Endothelial cell of umbilical vein (primary cell): ENCODE measurements around the gene MEF2A. TPM values are rescaled to one million over a fixed set of nuclear protein-coding genes. Genes with fewer than 3 reads are reported as not detected.

ENCODE experiments used
- BruUV-seq: library from RNA; stranded (reverse); fragments of 400-500 nt; replicated peaks from 2 replicates; lab custom pipeline; 2021; lab: Mats Ljungman, UMichigan
- CTCF ChIA-PET: fragments of 300-600, 350-600 bp; sonication (Branson Sonifier 250); formaldehyde crosslinking; loops from one replicate; lab custom pipeline; 2021; ENCODE audit warnings: antibody characterized with exemption, inconsistent platforms; lab: Charles Lee
- POLR2A ChIA-PET: fragments of 300-600, 350-600 bp; sonication (Branson Sonifier 250); formaldehyde crosslinking; loops from one replicate; lab custom pipeline; 2021; ENCODE audit warnings: antibody characterized with exemption, inconsistent platforms; lab: Charles Lee
- DNase-seq: peaks from one replicate; pipeline ENCODE4 v3.0.0-alpha.2; 2011; ENCODE audit warnings: low read depth, low spot score
- FAIRE-seq: peaks from 2 replicates; lab custom pipeline; 2011; peaks lifted over from hg19 to GRCh38; lab: Jason Lieb, UNC
- H2AFZ ChIP-seq: 2 replicates; pipeline ENCODE4 v1.6.0; 2012; ENCODE audit warnings: low read depth, low read length, control low read depth, inconsistent platforms
- H3K27ac ChIP-seq: 2 replicates; pipeline ENCODE4 v1.5.1; 2011; ENCODE audit warnings: low read depth, mild to moderate bottlenecking, control low read depth, low read length, moderate library complexity; ENCODE audit not compliant: insufficient read depth
- H3K27me3 ChIP-seq, 2 experiments: 2 replicates each; pipeline versions ENCODE4 v1.6.0 to v1.6.1; 2011; ENCODE audit warnings: low read length in 2 of 2, mixed read lengths in 1 of 2; ENCODE audit not compliant: control insufficient read depth in 2 of 2, insufficient read depth in 2 of 2
- H3K36me3 ChIP-seq, 2 experiments: 2 replicates in 1 of 2; 3 replicates in 1 of 2; pipeline ENCODE4 v1.5.1; 2011; ENCODE audit warnings: low read length in 2 of 2, mild to moderate bottlenecking in 1 of 2, moderate library complexity in 1 of 2; ENCODE audit not compliant: control insufficient read depth in 2 of 2, insufficient read depth in 2 of 2; ENCODE audit errors: extremely low read depth in 1 of 2
- H3K4me1 ChIP-seq: 3 replicates; pipeline ENCODE4 v1.5.1; 2011; ENCODE audit warnings: mild to moderate bottlenecking, low read length; ENCODE audit not compliant: control insufficient read depth, insufficient read depth; ENCODE audit errors: extremely low read depth
- H3K4me2 ChIP-seq: 2 replicates; pipeline ENCODE4 v1.6.1; 2011; ENCODE audit warnings: low read length, control low read depth, mixed read lengths; ENCODE audit not compliant: insufficient read depth
- H3K4me3 ChIP-seq, 3 experiments: fragments of 200-600 bp in 1 of 3; sonication (generic), shearing (Covaris generic) in 1 of 3; replicated peaks in 1 of 3; 2 replicates each; pipeline ENCODE4 v1.5.1; 2011 to 2016; ENCODE audit warnings: control low read depth in 3 of 3, low read length in 3 of 3, mild to moderate bottlenecking in 2 of 3, inconsistent platforms in 1 of 3, low read depth in 1 of 3, moderate library complexity in 1 of 3; ENCODE audit not compliant: insufficient read depth in 1 of 3
- H3K79me2 ChIP-seq: 2 replicates; pipeline ENCODE4 v1.6.0; 2012; ENCODE audit warnings: low read length, inconsistent platforms; ENCODE audit not compliant: control insufficient read depth, insufficient read depth
- H3K9ac ChIP-seq: replicated peaks from 2 replicates; pipeline ENCODE3; 2011; ENCODE audit warnings: low read length, control low read depth; ENCODE audit not compliant: insufficient read depth; ENCODE audit errors: extremely low read depth
- H3K9me1 ChIP-seq: replicated peaks from 3 replicates; pipeline ENCODE4 v1.6.0; 2011; ENCODE audit warnings: mild to moderate bottlenecking, low read length; ENCODE audit not compliant: control insufficient read depth, insufficient read depth; ENCODE audit errors: extremely low read depth
- H3K9me3 ChIP-seq: replicated peaks from 2 replicates; pipeline ENCODE4 v1.5.1; 2012; ENCODE audit warnings: low read length, inconsistent platforms; ENCODE audit not compliant: control insufficient read depth, insufficient read depth
- H4K20me1 ChIP-seq: replicated peaks from 2 replicates; pipeline ENCODE3; 2011; ENCODE audit warnings: mild to moderate bottlenecking, low read length; ENCODE audit not compliant: control insufficient read depth, insufficient read depth; ENCODE audit errors: extremely low read depth
- CTCF ChIP-seq, 2 donors: IDR thresholded peaks; 1 replicate in 1 of 2; 2 replicates in 1 of 2; pipeline ENCODE4 v1.5.1; 2011; ENCODE audit warnings: low read length in 2 of 2, mild to moderate bottlenecking in 2 of 2, moderate library complexity in 2 of 2, control low read depth in 1 of 2, inconsistent platforms in 1 of 2, low read depth in 1 of 2; ENCODE audit not compliant: insufficient read depth in 1 of 2; ENCODE audit errors: extremely low read depth in 1 of 2
- EZH2 ChIP-seq: IDR thresholded peaks from 2 replicates; pipeline ENCODE4 v1.6.1; 2012; ENCODE audit warnings: borderline replicate concordance, low read depth, mild to moderate bottlenecking, moderate library complexity, low read length, inconsistent platforms; ENCODE audit not compliant: severe bottlenecking
- FOS ChIP-seq: IDR thresholded peaks from 2 replicates; pipeline ENCODE4 v1.6.1; 2011; ENCODE audit warnings: mild to moderate bottlenecking, low read length, moderate library complexity, borderline replicate concordance; ENCODE audit not compliant: insufficient read depth
- GATA2 ChIP-seq: IDR thresholded peaks from 2 replicates; pipeline ENCODE4 v1.7.0; 2011; ENCODE audit warnings: low read depth, mild to moderate bottlenecking, moderate library complexity, mixed read lengths, low read length; ENCODE audit not compliant: insufficient read length, insufficient read depth
- JUN ChIP-seq: IDR thresholded peaks from 2 replicates; pipeline ENCODE4 v1.6.1; 2011; ENCODE audit warnings: borderline replicate concordance, low read depth; ENCODE audit not compliant: insufficient read length, insufficient read depth
- MAX ChIP-seq: IDR thresholded peaks from 2 replicates; pipeline ENCODE4 v1.6.1; 2011; ENCODE audit not compliant: insufficient read depth, insufficient read length
- MYC ChIP-seq: IDR thresholded peaks from one replicate; pipeline ENCODE4 v1.6.1; 2011; ENCODE audit warnings: mild to moderate bottlenecking, low read depth, low read length
- POLR2A ChIP-seq: IDR thresholded peaks from 2 replicates; pipeline ENCODE4 v1.6.1; 2012; ENCODE audit warnings: low read depth, mild to moderate bottlenecking, control low read depth, low read length
- POLR2AphosphoS5 ChIP-seq: IDR thresholded peaks from 2 replicates; pipeline ENCODE4 v1.6.1; 2012; ENCODE audit warnings: low read depth, mild to moderate bottlenecking, control low read depth, low read length, moderate library complexity; ENCODE audit not compliant: insufficient read depth
- dilution Hi-C: fragments of 300-500 bp; cut with MboI; formaldehyde crosslinking; loops from one replicate; pipeline ENCODE4 v1.15.0; 2019; ENCODE audit warnings: low sequenced_read_pairs; ENCODE audit not compliant: extremely low pct_ligation_motif_present
- intact Hi-C: fragments of 100-400 bp; cut with micrococcal nuclease; formaldehyde crosslinking; loops from one replicate; pipeline ENCODE4 v1.10.0; 2022
- polyA plus RNA-seq, 4 experiments: library from polyadenylated mRNA; depleted of rRNA in 3 of 4; stranded (reverse) in 3 of 4; unstranded in 1 of 4; fragments of >200 nt; gene quantifications; 2 replicates each; pipeline versions ENCODE4 v1.2.1 to v1.2.3, GENCODE V29; 2011 to 2012; ENCODE audit warnings: missing spikeins in 1 of 4
- total RNA-seq: library from RNA; stranded (reverse); gene quantifications from 2 replicates; pipeline ENCODE4 v1.2.3, GENCODE V29; 2021

The MEF2A gene
- total and polyA plus RNA-seq, 2 donors (not counting 3 experiments of a cell fraction or from before 2014, with no cell fraction given), result 38.0 to 45.3 TPM

- intact Hi-C loops, result no loop called here
- Histone ChIP-seq H3K9ac (no peak overlapping the region), H3K4me2 (no peak overlapping the region), H3K36me3 (peaks cover 4 to 12% of the 10 kb centered on the region in 2 experiments), H3K4me1 (peaks cover 28% of the 10 kb centered on the region), H3K27ac (no peak overlapping the region), H3K9me1 (no peaks in the 10 kb centered on the region), H3K27me3 (no peaks in the 10 kb centered on the region), H4K20me1 (no peaks in the 10 kb centered on the region), H3K9me3 (no peaks in the 10 kb centered on the region), H3K4me3 (no peak overlapping the region), H2AFZ (no peak overlapping the region), H3K79me2 (no peaks in the 10 kb centered on the region)
- POLR2A ChIA-PET, result no interaction called here
- no peak for FAIRE-seq
- CTCF ChIA-PET, result no interaction called here
- BruUV-seq, result no TSS peak
- TF ChIP-seq CTCF (IDR thresholded peaks at IDR 0.05; ENCODE audit: extremely low read depth in 1 of 2, insufficient read depth in 1 of 2, low read depth in 1 of 2, low read length in 2 of 2), result no peak
- TF ChIP-seq EZH2, result no peak
- no peak for TF ChIP-seq JUN
- no peak for TF ChIP-seq FOS
- no peak for TF ChIP-seq POLR2A
- no peak for TF ChIP-seq MYC
- TF ChIP-seq GATA2, result no peak
- TF ChIP-seq MAX, result no peak
- TF ChIP-seq POLR2AphosphoS5, result no peak
- DNase-seq, result no peak
- dilution Hi-C loops, result loop anchor here (25.0 kb wide), 1 partner anchor 424 kb away; no protein-coding TSS in a partner anchor
Observed at GRCh38 chr15:99711625-99712024, 145.8 kb downstream of the MEF2A start.
